ENCODE measurements around the gene VAT1L.

GRCh38 chr16:78005881-78006280 lies 217.5 kb downstream of the VAT1L start:
- TF ChIP-seq SP1 (IDR thresholded peaks at IDR 0.05; ENCODE audit: low read depth, low read length): no peak
- TF ChIP-seq EGR1 (IDR thresholded peaks at IDR 0.05; ENCODE audit: borderline replicate concordance in 1 of 2, low read depth in 2 of 2, low read length in 2 of 2): no peak
- TF ChIP-seq PML (IDR thresholded peaks at IDR 0.05; ENCODE audit: low read length): no peak
- TF ChIP-seq, protein P1, sequence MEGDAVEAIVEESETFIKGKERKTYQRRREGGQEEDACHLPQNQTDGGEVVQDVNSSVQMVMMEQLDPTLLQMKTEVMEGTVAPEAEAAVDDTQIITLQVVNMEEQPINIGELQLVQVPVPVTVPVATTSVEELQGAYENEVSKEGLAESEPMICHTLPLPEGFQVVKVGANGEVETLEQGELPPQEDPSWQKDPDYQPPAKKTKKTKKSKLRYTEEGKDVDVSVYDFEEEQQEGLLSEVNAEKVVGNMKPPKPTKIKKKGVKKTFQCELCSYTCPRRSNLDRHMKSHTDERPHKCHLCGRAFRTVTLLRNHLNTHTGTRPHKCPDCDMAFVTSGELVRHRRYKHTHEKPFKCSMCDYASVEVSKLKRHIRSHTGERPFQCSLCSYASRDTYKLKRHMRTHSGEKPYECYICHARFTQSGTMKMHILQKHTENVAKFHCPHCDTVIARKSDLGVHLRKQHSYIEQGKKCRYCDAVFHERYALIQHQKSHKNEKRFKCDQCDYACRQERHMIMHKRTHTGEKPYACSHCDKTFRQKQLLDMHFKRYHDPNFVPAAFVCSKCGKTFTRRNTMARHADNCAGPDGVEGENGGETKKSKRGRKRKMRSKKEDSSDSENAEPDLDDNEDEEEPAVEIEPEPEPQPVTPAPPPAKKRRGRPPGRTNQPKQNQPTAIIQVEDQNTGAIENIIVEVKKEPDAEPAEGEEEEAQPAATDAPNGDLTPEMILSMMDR (IDR thresholded peaks at IDR 0.05 in 2 of 3, conservative IDR thresholded peaks at IDR 0.05 in 1 of 3; ENCODE audit: control insufficient read depth in 2 of 3, extremely low read depth in 1 of 3, insufficient read depth in 1 of 3, low read depth in 3 of 3, low read length in 3 of 3): peak; percentile 20 to 54 (median 42); a peak in 5 of 6 replicates
- no peak for TF ChIP-seq EP300 (IDR thresholded peaks at IDR 0.05; ENCODE audit: borderline replicate concordance in 1 of 2, control insufficient read depth in 1 of 2, low read depth in 2 of 2, low read length in 2 of 2)
- TF ChIP-seq POLR2AphosphoS5 (IDR thresholded peaks at IDR 0.05; ENCODE audit: low read length): no peak
- TF ChIP-seq ATF7 (IDR thresholded peaks at IDR 0.05; ENCODE audit: low read depth): no peak
